GM18870 (cell line): ENCODE measurements around the gene PTPRE.

Source experiments
- ATAC-seq: cut with Tn5 transposase; IDR thresholded peaks from one replicate; pipeline ENCODE4 v1.9.1; 2021; ENCODE audit warnings: moderate library complexity; ENCODE audit not compliant: unreplicated experiment

Gene PTPRE

DNA sequence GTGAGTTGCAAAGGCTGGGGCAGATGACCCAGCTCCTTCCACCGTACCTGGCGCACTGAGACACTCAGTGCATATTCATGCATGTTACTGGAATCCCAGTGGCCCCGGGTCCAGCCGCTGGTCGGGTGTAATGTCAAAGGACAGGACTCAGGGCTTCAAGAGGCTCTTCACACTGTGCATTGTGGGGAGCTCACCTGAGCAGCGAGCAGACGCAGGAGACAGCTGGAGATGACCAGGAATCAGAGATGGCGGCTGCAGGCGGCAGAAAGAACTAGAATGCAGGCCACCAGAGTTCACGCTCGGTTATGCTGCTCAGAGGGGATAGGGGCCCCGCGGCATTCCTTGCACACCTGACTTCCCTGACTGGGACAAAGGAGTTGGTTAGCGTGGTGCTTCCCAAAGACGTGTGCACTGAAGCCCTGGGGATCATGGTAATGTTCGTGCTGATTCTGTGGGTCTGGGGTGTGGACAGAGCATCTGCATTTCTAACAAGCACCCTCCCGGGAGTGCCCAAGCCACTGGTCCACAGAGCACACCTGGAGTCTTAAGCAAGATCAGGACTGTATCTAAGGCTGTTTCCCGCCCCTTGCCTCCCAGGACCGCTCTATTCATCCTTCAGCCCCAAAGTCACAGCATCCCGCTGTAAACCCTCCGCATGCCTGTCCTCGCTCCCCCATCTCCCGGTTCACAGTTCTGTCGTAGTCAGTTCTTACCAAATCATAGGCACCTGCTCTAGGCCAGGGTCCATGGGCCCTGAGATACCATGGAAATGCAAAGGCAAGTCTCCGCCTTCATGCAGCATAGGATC lies 148.4 kb downstream of the PTPRE start:
- no peak for ATAC-seq

DNA sequence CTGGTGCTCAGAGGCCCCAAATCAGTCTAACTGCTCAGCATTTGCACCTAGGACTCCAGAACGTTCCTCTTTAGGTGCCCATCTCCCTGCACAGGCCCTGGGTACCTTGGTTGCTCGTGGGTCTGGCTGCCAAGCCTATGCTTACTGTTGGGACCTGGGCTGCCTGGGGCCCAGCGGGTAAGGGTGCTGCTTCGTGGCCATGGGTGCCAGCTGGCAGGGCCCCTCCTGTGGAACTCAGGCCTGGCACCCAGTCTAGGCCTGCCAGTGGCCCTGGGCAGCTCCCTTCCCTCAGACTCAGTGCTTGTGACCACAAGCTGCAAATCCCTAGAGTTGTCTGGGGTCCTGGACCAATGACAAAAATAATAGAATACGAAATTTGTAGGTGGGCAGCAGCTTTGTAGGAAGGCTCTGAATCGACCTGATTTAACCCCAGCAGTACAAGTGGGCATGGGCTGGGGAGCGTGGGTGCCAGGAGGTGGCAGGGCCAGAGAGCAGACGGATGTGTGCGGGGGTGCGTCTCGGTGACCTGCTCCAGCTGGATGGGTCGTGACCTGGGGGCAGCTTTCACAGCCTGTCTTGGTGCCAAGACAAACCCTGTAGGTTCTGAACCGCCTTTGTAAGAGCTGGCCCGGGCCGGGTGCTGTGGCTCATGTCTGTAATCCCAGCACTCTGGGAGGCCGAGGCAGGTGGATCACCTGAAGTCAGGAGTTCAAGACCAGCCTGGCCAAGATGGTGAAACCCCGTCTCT lies 149.6 kb downstream of the PTPRE start:
- ATAC-seq = no peak

DNA sequence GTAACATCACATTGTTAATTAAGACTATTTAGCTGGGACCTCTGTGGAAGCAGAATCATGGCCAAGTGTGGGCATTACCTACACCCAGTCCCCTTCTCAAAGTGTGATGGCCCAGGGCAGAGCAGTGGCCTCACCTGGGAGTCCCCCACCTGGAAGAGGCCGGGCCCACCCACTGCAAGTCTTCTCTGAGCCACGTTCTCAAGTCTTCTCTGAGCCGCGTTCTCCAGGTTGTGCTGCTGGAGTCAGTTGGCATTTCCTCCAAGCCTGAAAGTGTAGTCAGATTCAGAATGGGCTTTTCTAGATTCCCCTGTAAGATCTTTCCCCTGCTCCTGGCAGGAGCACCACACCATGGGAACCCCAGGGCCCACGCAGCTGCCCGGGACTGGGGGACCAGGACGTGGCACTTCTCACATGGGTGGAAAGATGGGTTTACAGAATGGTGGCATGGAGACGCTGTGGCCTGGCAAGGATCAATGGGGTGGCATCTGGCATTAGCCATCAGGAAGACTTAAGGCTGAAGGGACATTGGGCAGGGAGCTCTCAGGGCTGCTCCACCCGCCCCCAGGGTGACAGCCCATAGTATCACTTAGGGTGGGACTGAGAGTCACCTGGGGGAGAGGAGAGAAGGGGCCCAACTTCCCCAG lies 151.3 kb downstream of the PTPRE start:
- no peak for ATAC-seq

DNA sequence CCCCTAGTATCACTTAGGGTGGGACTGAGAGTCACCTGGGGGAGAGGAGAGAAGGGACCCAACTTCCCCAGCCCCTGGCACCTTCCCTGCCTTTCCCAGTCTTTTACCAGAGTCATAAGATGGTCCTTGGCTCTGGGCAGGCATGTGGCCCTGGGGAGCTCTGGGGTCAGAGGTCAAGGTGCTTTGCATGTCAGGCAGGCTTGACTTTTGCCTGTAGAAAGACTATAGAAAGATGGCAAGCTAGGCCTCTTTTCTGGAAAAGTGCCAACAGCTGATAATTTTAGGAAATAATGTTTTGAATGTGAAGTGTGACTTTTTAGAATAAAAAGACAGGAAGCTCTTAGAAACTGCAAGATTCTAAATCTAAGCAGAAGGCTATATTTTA lies 151.8 kb downstream of the PTPRE start:
- no peak for ATAC-seq

DNA sequence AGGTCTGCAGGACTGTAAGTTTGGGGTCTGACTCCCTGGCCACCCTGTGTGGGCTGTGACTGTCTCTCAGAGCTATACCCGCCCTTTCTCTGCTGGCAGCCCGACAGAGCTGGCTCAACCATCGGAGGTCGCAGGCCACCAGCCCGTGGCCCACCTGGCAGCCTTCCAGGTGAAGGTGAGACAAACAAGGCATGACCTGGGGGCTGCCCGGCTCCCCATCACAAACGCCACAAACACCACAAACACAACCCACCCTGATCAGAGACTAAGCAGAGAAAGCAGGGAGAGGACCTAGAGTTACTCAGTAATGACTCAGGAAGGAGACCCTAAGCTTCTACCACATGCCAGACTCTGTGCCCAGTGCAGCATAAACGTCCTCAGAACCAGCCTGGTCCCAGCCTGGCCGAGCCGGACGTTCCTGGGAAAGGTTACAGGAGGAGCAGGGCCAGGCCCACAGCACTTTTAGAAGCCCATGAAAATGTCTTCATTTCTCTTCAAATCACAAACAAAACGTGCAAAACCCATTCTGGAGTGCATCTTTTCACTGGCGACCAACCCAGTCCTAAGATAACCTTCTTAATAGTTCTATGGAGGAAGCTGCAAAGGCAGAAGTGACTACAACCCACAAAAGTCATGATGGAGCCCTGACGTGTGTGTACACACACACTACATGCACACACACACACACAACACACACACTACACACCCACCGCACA lies 152.5 kb downstream of the PTPRE start:
- no peak for ATAC-seq

DNA sequence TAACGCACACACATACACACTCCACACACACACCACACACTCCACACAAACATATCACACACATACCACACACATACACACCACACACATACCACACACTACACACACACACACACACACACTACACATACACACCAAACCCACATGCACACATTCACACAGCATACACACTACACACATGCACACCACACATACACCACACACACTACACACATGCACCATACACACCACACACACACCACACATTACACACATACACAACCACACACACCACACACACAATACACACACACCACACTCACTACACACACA lies 153.0 kb downstream of the PTPRE start:
- no peak for ATAC-seq

DNA sequence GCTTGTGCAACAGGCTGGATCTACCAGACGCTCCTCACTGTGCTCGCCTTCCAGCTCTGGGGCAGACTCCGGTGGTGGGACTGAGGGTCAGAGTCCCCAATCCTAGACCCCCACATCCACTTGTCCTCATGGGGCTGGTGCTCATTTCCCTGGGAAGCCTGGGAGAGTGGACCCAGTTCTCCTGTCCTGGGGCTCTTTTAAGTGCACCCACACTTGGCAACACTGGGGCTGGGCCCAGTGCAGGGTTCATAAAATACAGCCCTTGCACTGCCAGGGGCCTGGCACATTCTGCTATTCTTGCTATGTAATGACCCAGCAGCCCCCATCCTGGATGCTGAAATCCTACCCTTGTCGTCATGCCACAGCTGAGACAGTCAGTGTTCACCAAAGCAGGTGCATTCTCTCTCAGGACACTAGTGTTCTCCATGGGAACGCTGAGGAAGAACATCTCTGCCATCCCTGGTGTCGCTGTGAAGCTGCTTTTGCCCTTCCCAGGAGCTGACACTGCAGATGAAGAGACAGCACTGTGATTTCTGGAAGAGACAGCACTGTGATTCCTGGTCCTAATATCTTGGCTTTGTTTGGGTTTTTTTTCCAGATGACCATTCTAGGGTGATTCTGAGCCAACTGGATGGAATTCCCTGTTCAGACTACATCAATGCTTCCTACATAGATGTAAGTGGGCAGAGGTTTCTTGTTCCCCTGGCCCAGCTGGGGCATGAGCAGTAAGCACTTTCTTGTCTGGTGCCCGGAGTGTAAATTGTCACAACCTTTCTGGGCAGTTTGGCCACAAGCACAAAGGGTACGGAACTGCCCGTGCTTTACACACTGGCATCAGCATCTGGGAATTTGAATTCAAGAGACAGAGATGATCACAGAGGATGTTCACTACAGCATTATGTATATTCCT lies 153.7 kb downstream of the PTPRE start:
- ATAC-seq = no peak

DNA sequence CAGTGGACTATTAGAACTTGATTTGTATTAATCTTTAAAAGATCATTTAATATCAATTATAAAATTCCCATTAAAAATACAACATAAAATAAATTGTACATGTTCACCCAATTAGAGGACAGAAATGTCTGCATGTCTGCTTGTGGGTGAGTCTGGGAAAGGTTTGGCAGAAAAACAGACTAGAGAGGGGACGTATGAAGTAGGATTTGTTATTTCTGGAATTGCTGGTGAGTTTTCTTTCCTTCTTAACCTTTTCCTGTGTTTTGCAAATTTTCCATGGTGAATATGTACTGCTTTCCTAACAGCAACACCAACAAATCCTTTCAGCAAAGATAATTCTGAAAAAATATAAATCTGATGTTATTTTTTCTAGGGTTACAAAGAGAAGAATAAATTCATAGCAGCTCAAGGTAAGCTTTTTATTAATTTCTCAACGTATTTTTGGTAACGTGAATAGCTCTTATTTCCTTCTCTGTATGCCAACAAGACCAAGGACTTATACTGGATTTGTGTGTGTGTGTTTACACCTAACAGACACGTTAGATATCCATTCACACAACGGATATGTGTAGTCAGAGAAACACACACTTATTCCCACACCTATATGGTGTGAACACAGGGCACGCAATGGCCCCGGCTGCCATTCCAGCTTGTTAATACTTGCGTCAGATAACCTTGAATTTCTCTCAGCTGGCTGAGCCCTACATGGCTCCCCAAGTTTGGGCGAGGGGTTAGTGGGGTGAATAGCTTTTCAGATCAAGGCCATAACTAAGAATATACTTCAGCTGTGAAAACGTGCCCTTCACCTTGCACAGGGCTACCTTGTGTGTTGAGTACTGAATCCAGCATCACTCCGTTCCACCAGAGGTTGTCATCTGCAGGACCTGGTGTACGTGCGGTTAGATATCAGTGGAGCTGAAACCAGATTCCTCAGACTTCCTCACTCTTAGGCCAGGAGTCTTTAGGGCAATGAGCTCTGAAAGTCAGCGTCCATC lies 154.7 kb downstream of the PTPRE start:
- no peak for ATAC-seq

DNA sequence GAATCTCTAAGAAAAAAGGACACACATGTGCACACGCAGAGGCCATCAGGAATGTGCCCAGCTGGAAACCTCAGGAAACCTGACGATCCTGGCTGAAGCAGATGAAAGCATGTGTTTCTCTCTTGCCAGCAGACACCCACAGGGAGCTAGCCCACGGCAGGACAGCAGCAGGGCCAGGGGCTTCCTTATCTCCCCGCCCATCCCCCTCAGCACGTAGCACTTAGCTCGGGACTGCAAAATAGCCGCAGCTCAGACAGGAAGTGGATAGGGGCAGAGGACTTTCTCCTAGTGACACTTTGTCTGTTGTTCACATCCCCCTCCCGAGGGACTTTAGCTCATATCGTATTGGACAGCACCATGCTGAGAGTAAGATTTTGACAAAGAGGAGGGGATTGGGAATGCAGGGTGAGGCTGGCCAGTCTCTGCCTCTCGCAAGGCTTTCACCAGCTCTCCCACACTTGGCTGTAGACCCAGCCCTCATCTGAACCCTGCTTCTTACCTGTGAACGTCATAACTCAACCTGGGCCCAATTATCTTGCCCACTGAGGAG lies 155.5 kb downstream of the PTPRE start:
- ATAC-seq = no peak

DNA sequence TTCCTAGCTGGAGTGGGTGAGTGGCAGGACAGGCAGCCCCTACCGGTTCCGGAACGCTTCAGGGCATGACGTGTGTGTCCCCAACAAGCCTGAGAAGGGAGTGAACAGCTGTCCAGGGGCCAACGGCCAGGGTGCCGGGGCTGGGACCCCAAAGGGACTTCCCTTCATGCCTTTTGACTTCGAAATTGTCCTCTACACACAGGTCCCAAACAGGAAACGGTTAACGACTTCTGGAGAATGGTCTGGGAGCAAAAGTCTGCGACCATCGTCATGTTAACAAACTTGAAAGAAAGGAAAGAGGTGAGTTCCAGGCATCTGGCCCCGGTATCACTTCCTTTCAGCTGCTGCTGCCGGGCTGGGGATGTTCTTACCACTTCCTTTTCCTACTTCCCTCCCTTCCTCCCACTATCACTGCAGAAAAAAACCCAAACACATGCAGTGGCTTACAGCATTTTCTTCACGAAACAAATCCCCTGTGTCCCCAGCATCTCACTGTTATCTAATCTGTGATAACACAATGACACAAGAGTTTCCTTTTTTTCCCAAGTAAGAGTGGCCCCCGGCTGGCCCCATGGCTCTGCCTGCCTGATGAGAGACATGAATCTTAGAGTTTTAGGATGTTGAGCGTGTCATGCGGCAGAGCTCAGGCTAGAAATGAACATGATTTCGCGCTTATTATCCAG lies 156.1 kb downstream of the PTPRE start:
- peak; percentile 50 for ATAC-seq

DNA sequence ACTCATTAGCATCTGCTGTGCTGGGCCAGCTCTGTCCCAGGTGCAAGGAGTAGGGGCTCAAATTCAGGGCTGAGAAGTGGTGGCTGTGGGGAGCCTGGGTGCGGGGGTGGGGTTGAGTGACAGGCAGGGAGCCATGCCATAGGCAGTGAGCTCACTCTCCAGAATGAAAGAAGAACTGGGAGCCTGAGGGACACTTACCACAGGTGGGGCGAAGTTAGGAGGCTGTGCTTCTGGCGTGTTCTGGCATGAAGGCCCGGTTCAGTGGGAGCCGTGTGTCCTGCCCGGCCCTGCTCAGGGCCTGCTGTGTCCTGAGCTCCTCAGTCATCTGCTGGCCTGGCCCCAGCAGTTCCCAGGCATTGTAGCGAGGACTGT lies 156.8 kb downstream of the PTPRE start:
- ATAC-seq = no peak

DNA sequence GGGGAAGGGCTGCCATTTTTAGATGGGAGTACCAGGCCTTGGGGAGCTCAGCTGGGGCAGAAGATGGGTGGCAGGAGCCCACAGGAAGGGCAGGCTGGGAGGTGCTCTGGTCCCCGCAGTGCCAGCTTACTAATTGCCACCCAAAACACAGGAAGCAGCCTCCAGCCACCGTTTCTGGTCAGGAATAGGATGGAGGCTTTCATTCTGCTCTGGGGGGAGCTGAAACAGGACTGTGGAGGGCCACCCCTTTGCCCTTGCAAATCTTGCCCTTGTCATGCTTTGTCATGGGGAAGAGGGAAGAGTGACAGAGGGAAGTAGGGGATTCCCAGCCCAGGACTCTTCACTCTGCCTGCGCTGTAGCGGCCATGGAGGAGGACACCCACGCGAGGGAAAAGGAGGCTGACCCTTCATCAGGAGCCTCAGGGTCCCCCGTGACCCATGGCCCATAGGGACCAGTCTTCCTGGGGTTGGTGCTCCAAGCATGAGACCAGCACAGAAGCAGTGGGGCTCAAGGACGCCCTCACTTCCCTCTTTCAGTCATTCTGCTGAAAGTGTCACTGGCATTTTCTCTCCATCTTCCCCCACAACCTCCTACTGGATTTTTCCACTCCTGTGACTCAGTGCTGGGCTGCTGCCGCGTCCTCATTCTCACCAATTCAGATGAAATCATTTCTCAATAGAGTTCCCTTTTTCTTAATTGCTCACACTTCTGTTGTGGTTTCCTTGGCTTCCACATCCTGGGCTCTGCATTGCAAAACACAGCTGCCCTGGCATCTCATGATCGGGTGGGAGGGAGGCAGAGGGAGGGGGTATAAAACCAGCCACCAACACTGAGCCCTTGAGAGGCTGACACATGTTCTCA lies 157.4 kb downstream of the PTPRE start:
- peak; percentile 55 for ATAC-seq

DNA sequence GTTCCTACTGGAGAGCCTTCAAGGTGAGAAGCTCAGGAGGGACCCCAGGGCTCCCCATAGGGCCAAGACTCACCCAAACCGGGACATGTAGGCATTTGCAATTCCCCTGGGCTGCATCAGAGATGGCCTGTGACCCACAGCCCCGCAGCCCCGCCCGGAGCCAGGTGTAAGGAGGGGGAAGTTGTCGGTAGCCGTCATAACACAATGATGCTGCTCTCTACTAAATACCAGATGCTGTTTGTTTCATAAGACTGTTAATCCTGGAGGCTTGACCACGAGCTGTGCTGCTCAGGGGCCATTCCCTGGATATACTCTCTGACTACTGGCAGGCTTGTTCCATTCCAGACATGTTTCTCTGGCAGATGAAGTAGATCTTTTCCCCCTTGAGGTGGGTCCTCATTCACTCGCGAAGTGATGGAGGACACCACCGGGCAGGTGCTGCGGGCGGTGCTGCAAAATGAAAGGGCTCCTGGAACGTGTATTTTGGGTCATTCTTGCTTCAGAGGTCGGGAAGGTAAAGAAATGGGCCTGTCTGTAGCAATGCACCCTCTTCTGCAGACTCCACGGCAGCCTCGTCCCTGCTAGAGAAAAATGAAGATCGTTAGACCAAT lies 158.2 kb downstream of the PTPRE start:
- ATAC-seq = no peak

DNA sequence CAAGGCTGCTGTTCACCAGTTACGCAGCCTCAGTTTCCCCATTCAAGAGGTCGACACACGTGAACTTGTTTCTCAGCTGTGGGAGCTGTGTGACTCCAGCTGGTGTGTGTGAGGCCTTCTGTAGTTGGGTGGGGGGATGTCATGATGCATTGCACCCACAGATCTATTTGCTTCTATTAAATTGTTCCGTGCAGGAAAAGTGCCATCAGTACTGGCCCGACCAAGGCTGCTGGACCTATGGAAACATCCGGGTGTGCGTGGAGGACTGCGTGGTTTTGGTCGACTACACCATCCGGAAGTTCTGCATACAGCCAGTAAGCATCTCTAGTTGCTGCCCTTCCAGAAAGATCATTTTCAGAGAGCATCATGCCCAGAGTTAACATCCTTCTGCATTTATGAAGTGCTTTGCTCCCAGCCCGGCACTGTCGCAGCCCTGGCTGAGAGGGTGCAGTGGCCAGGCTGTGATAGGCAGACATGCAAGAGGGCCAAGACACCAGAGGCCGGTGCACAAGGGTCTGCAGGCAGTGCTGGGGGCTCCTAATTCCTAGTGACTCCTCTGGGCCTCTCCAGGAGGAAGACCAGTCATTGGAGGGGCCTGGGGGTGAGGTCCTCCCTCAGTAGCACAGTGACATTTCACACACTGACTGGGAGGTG lies 159.1 kb downstream of the PTPRE start:
- ATAC-seq = no peak

DNA sequence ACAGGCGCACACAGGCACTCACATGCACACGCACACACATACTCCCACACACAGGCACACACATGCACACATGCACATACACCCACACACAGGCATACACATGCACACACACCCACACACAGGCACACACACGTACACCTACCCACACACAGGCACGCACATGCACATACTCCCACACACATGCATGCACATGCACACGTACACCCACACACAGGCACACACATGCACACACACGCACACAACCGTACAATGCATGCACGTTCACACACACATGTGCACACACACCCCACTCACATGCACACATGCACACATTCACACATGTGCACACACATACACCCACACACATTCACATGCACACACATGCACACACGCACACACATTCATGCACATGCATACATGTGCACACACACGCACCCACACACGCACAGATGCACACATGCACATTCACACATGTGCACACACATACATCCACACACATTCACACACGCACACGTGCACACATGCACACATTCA lies 160.0 kb downstream of the PTPRE start:
- no peak for ATAC-seq

DNA sequence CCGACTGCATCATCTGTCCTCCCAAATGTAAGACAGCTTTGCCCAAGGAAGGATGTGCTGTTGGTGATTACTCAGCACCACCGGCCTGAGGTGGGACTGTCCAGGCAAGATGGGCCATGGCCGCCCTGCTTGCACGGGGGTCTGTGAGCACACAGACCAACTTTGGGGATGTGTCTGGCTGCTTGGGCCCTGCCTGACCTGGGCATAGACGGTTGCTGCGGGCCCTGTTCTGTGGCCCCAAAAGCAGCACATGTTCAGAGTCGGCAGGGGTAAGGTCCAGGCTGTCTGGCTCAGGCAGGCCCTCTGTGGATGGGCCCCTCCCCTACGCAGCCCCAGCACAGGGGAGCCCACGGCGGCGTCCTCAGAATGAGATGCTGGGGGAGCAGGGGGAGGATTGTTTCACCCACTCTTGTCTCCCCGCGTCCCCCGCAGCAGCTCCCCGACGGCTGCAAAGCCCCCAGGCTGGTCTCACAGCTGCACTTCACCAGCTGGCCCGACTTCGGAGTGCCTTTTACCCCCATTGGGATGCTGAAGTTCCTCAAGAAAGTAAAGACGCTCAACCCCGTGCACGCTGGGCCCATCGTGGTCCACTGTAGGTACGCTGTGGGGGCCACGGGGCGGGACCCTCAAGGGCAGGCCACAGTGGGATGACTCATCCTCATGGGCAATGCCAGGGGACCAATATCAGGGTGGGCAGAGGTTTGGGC lies 160.9 kb downstream of the PTPRE start:
- ATAC-seq = no peak
